NCI-H1417 treated with DMSO at 0.1 percent for 48 hours (cell line): ENCODE data around the gene CCPG1.
A peak's percentile ranks its signal among the peaks of the same experiment; 100 is the strongest.
"Not testable (repeated sequence)": the region's sequence is repeated elsewhere in the genome, so short reads cannot be mapped to it uniquely, and the experiment has no call there.

Experiments used
- DNase-seq: peaks from one replicate; lab custom pipeline; 2025; lab: John Stamatoyannopoulos, UW

The CCPG1 gene, protein sequence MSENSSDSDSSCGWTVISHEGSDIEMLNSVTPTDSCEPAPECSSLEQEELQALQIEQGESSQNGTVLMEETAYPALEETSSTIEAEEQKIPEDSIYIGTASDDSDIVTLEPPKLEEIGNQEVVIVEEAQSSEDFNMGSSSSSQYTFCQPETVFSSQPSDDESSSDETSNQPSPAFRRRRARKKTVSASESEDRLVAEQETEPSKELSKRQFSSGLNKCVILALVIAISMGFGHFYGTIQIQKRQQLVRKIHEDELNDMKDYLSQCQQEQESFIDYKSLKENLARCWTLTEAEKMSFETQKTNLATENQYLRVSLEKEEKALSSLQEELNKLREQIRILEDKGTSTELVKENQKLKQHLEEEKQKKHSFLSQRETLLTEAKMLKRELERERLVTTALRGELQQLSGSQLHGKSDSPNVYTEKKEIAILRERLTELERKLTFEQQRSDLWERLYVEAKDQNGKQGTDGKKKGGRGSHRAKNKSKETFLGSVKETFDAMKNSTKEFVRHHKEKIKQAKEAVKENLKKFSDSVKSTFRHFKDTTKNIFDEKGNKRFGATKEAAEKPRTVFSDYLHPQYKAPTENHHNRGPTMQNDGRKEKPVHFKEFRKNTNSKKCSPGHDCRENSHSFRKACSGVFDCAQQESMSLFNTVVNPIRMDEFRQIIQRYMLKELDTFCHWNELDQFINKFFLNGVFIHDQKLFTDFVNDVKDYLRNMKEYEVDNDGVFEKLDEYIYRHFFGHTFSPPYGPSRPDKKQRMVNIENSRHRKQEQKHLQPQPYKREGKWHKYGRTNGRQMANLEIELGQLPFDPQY

GRCh38 chr15:55408012-55408928 is at the start of gene CCPG1, which contains the start of gene PIERCE2:
Gene CCPG1 (minus strand): TSS chr15:55408359. CDS start chr15:55389424, 18,935 bp downstream.
Gene PIERCE2 (plus strand): TSS chr15:55408495. CDS start chr15:55408769, 274 bp downstream.
- peak; percentile 70 for DNase-seq

GRCh38 chr15:55457401-55458022 is 49.4 kb upstream of the CCPG1 start:
- DNase-seq: no peak

DNA sequence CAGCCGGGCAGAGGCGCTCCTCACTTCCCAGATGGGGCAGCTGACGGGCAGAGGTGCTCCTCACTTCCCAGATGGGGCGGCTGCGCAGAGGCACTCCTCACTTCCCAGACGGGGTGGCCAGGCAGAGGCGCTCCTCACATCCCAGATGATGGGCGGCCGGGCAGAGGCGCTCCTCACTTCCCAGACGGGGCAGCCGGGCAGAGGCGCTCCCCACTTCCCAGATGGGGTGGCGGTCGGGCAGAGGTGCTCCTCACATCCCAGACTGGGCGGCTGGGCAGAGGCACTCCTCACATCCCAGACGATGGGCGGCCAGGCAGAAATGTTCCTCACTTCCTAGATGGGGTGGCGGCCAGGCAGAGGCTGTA is 38.9 kb upstream of the CCPG1 start:
- not testable (repeated sequence) for DNase-seq

DNA sequence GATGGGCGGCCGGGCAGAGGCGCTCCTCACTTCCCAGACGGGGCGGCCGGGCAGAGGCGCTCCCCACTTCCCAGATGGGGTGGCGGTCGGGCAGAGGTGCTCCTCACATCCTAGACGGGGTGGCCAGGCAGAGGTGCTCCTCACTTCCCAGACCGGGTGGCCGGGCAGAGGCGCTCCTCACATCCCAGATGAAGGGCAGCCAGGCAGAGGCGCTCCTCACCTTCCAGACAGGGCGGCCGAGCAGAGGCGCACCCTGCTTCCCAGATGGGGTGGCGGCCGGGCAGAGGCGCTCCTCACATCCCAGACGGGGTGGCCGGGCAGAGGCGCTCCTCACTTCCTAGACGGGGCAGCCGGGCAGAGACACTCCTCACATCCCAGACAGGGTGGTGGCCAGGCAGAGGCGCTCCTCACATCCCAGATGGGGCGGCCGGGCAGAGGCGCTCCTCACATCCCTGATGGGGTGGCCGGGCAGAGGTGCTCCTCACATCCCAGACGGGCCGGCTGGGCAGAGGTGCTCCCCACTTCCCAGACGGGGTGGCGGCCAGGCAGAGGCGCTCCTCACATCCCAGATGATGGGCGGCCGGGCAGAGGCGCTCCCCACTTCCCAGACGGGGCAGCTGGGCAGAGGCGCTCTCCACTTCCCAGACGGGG is 38.3 kb upstream of the CCPG1 start:
- not testable (repeated sequence) for DNase-seq

- DNase-seq: not testable (repeated sequence)
Observed at GRCh38 chr15:55445936-55446335, 37.8 kb upstream of the CCPG1 start.

- not testable (repeated sequence) for DNase-seq
Observed at GRCh38 chr15:55443141-55443540, 35.0 kb upstream of the CCPG1 start.

DNA sequence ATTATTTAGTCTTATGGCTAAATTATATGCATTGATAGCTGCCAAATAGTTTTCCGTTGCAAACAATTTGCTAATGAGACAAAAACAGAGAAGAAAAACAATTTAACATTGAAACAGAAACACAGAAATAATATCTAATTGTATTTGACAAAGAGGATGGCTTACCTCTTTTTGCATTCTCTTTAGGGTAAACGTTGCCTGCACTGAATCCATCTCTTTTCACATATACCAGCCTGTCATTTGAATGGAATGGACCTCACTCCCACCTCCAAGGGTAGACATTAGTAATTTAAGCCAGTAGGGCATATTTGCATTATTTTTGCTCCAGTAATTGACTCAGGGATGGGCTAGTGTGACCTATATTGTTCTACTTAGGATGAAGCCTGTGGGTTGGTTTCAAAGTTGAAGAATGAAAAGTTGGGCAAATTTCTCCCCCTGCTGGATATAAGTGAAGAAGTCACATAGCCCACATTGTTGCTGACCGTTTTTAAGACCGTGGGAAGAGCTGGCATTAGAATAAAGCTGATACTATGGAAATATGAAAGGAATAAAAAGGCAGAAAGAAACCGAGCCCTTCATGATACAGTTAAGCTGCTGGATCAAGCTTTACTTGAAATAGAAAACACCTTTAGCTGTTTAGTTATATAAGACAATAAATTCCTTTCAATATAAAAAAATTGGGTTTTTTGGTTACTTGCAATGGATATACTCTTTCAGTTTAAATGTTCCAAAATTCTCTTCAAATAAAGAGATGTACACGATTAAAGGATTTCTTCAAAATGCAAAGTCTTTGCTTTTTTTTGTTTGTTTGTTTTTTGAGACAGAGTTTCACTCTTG is 27.0 kb upstream of the CCPG1 start:
- DNase-seq: no peak

DNA sequence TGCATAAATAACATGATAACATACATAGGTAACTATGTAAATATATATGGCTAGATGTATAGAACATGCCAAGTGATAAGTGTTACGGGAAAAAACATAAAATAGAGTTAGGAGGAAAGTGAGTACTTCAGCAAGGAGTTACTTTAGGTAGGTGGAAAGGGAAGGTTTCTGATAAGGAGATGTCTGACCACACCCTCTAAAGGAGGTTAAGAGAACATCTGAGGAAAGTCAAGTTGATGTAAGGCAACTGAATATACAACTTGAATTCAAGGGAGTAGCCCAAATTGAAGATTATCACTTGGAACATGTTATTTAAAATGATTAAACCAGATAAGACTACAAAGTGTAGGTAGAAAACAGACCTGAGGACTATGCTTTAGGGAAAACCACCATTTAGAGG is 13.9 kb upstream of the CCPG1 start:
- no peak for DNase-seq

GRCh38 chr15:55420171-55420866 is 12.2 kb upstream of the CCPG1 start:
- no peak for DNase-seq

- not testable (repeated sequence) for DNase-seq
Observed at GRCh38 chr15:55417678-55418077, 9.5 kb upstream of the CCPG1 start.

GRCh38 chr15:55408976-55409375 is 817 bp upstream of the CCPG1 start:
- DNase-seq: not testable (repeated sequence)

DNA sequence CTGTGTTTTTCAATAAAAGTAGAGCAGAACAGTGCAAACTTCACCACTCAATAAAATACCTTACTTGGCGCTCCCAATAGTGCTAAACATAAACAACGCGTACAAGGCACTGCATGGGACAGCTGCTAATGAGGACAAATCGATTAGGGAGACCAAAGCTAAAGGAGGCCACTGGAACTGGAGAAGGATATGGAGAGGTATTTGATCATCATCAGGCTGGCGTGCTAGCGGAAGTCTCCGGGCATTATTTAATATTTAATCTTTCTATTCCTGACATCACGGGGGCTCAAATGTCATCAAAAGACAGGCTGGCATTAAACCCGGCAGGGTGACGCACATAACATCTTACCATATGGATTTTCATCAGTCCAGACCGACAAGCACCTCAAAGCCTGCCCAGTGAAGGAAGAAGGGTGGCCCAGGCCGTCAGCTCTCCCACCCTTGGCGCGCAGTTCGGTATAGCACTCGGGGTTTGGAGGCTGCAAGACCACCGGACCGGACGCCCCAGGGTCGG is 604 bp downstream of the CCPG1 start:
- DNase-seq: no peak

DNA sequence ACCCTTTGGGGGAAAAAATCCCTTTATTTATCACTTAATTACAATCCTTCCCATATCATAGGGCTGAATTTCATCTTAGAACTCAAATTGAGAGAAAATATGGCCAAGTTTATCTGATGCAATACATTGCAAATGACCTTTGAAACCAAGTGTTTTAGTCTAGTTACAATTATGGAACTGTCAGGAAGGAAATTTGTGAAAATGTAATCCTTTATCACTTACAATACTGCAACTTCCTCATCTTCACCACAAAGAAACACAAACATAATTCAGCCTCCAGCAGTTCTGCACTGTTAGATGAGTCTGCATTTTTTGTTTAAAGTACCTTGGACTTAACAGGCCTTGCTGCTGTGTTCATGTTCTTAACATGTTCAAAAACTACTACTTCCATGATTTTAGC is 4.6 kb downstream of the CCPG1 start:
- no peak for DNase-seq

- DNase-seq: no peak
Observed at GRCh38 chr15:55402707-55403106, 5.5 kb downstream of the CCPG1 start.

GRCh38 chr15:55401786-55402246 is 6.3 kb downstream of the CCPG1 start:
- DNase-seq: no peak

DNA sequence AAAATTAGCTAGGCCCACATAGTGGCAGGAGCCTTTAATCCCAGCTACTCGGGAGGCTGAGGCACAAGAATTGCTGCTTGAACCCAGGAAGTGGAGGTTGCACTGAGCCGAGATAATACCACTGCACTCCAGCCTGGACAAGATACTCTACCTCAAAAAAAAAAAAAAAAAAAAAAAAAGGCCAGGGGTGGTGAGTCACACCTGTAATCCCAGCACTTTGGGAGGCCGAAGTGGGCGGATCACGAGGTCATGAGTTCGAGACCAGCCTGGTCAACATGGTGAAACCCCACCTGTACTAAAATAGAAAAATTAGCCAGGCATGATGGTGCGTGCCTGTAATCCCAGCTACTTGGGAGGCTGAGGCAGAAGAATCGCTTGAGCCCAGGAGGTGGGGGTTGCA is 8.1 kb downstream of the CCPG1 start:
- DNase-seq: not testable (repeated sequence)

DNA sequence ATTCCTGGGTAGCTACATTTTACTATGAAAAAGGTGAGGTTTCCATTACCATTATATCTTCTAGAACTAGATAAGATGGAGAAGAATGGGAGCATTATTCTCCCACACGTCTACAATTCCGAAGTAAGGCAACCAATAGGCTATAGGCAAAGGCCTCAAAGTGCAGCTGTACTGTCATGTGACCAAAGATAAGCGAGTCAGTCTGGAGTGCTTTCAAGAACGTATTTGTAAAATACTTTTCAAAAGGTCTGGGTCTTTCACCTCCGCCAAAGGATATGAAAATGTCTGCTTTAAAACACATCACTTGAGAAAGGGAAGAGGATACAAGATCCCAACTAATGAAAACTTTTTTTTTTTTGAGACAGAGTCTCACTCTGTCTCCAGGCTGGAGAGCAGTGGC is 9.9 kb downstream of the CCPG1 start:
- DNase-seq: no peak

GRCh38 chr15:55394694-55395093 is 13.5 kb downstream of the CCPG1 start:
- DNase-seq: no peak

DNA sequence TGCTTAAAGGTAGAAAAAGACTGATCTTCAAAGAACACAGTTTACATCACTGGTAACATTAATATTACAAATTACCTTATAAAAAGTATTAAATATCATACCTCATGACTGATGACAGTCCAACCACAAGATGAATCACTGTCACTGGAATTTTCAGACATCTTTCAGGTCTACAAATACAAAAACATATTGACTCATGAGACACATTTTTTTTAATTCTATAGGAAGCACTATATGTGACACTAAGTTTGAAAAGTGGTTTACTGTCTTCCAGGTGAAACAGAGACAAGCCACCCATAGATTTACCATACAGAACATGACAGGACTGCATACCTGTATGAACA is 18.9 kb downstream of the CCPG1 start:
- DNase-seq: no peak
